HG03378 (cell line): ENCODE results near the gene ADAP1.
A peak's percentile ranks its signal among the peaks of the same experiment; 100 is the strongest.
"Not testable (repeated sequence)": the region's sequence is repeated elsewhere in the genome, so short reads cannot be mapped to it uniquely, and the experiment has no call there.

ENCODE experiments used
- ATAC-seq: cut with Tn5 transposase; IDR thresholded peaks from one replicate; pipeline ENCODE4 v1.9.1; 2021; ENCODE audit warnings: mild to moderate bottlenecking, moderate library complexity; ENCODE audit not compliant: unreplicated experiment

The ADAP1 gene

GRCh38 chr7:924541-925231 is 29.8 kb downstream of the ADAP1 start:
- peak; percentile 60 for ATAC-seq

- not testable (repeated sequence) for ATAC-seq
These were observed 30.4 kb downstream of the ADAP1 start for GRCh38 chr7:924042-924441.

GRCh38 chr7:923108-924041 is 31.1 kb downstream of the ADAP1 start:
- ATAC-seq = peak; percentile 68

GRCh38 chr7:922334-923107 is 32.0 kb downstream of the ADAP1 start:
- ATAC-seq = no peak

- no peak for ATAC-seq
These were observed 32.7 kb downstream of the ADAP1 start for GRCh38 chr7:921581-922333.

- ATAC-seq = no peak
These were observed 33.4 kb downstream of the ADAP1 start for GRCh38 chr7:921071-921461.

GRCh38 chr7:920351-921070 is 34.0 kb downstream of the ADAP1 start:
- no peak for ATAC-seq

GRCh38 chr7:919924-920341 is 34.5 kb downstream of the ADAP1 start:
- ATAC-seq = no peak

GRCh38 chr7:919114-919442 is 35.4 kb downstream of the ADAP1 start:
- no peak for ATAC-seq

GRCh38 chr7:918441-919113 is 35.9 kb downstream of the ADAP1 start:
- ATAC-seq = no peak

GRCh38 chr7:918118-918425 is 36.4 kb downstream of the ADAP1 start:
- ATAC-seq = no peak

GRCh38 chr7:917255-918117 is 37.0 kb downstream of the ADAP1 start:
- ATAC-seq = no peak

- no peak for ATAC-seq
These were observed 38.1 kb downstream of the ADAP1 start for GRCh38 chr7:916291-916941.

GRCh38 chr7:915291-916218 is 38.9 kb downstream of the ADAP1 start:
- ATAC-seq = no peak

GRCh38 chr7:914521-915194 is 39.8 kb downstream of the ADAP1 start:
- no peak for ATAC-seq

- ATAC-seq = no peak
These were observed 40.6 kb downstream of the ADAP1 start for GRCh38 chr7:913736-914520.
